IPS-NIHi11 (cell line): Measurements from ENCODE around the gene PWP1.

Source experiments
- DNase-seq: peaks from one replicate; pipeline ENCODE4 v3.0.0; 2012; ENCODE audit warnings: mixed read lengths, low spot score

The PWP1 gene

GRCh38 chr12:107735763-107736162, 50.2 kb downstream of the PWP1 start:
- no peak for DNase-seq

GRCh38 chr12:107736914-107737313, 51.3 kb downstream of the PWP1 start:
- no peak for DNase-seq

- no peak for DNase-seq
Measured at GRCh38 chr12:107748472-107748871, 62.9 kb downstream of the PWP1 start.

GRCh38 chr12:107749083-107749482, 63.5 kb downstream of the PWP1 start:
- DNase-seq = no peak

DNA sequence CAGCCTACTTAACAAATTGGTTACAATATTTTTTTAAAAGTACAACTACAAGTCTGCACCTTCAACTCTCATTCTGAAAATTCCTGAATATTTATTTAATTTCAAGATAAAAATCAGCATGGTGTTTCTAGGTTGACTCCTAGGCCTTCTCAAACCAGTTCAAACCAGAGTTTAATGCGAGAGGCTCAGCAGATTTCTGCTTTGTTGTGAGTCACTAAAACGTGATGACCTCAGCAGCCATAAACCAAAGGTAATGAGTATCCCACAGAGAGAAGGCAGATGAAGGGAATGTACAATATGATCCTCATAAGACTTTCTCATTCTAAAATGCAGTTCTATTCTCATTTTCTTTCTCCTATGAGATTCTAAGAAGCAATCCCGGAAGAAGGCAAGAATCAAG, 73.8 kb downstream of the PWP1 start:
- peak; percentile 9 for DNase-seq

DNA sequence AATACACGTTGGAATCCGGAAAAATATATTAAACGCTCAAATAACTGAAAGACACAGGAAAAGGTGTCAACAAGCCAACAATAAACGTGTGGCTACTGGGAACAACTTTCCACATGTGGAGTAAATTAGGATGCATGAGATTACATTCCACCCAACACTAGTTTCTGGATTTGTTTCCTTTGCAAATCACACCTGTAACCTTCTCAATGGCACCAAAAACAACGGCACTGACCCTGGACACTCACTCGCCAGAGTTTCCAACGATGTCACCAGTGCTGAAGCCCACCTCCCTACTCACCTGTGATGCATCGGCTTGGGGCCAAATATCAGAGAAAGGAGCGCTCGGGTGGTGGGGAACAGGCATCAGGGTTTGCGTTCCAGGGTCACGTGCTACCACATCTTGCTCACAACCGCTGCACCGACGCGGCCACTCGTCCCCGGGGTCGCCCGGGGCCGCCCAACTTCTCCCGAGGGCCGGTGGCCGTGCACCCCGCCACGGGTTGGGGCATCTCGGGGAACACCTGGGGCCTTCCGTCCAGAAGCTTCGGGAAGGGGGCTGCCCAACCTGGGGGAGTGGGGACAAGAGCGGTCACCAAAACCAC, 74.7 kb downstream of the PWP1 start:
- peak; percentile 68 for DNase-seq

DNA sequence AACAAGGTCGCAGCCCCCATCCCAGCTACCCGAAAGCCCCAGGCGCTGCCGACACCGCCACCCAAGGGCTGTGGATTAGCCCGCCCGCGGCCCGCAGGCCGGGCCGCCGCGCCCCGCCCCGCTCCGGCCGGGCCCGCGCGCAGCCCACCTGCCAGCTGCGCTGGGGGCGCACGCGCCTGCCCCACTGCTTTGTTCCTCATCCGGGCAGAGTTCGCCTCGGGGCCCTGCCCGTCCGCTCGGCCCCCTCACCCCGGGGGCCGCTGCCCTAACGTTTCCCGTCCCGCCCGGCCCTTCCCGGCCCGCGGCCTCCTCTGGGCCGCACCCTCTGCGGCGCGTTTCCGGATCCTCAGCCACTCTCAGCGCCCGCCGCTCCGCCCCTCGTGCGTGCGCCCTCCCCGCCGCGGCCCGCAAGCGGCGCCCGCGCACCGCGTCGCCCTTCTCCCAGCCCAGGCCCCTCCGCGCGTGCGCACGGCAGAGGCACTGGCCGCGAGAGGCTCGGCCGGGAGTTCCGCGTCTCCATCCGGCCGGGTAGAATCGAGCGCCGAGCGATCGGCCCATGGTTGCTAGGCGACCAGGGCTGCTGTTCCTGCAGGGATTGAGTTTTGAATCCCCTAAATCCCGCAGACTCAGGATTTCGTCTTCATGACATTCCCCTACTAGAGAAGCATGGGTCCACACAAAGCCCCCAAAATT, 75.4 kb downstream of the PWP1 start, which contains the start of gene PRDM4:
Gene PRDM4 (minus strand): TSS at position 329 of the 693 bp plus-strand sequence. CDS start 622 bp downstream, outside the sequence.
- DNase-seq = peak; percentile 99

- peak; percentile 8 for DNase-seq
Measured at GRCh38 chr12:107761502-107761904, 75.9 kb downstream of the PWP1 start.
